Measurements from ENCODE around the gene UNCX. TPM values are rescaled to one million over a fixed set of nuclear protein-coding genes. Genes with fewer than 3 reads are reported as not detected.

The UNCX gene
- 2.3 TPM for total RNA-seq

DNA sequence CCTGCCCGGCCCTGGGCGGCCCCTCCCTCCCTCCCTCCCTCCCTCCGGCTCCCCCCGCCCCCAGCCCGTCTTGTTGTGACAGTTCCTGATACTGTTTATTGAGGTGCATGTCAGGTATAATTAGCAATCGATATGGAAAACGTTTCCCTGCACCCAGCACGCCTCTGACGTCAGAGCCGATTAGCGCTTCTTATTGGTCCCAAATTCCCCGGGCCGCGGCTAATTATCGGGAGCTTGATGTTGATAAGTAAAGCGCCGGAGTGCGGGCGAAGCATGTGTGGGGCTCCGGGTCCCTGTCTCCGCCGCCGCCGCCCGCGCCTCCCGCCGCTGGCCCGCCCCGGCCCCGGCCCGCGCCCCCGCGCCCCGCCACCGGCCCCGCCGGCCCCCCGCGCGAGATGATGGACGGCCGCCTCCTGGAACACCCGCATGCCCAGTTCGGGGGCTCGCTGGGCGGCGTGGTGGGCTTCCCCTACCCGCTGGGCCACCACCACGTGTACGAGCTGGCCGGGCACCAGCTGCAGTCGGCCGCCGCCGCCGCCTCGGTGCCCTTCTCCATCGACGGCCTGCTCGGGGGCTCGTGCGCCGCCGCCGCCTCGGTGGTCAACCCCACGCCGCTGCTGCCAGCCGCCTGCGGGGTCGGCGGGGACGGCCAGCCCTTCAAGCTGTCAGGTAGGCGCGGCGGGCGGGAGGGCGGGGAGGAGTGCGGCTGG, at the start of gene UNCX:
Gene UNCX, plus strand, starts transcription at position 250 of the 710 bp plus-strand sequence. Its CDS starts 146 bp downstream, at position 396.

Other genes with a start within 250 kb of the UNCX start
- not detected for gene CYP2W1, start 249.7 kb upstream of the UNCX start, total RNA-seq
- gene GPR146, start 188.3 kb upstream of the UNCX start, total RNA-seq: 3.2 TPM
- 3.0 TPM for gene GPER1, start 144.8 kb upstream of the UNCX start, total RNA-seq
- 28.6 TPM for gene ZFAND2A, start 72.7 kb upstream of the UNCX start, total RNA-seq
- gene MICALL2, start 226.6 kb downstream of the UNCX start, total RNA-seq: 8.1 TPM

Data from diencephalon (tissue), 1 donor.